GM21447 (cell line): ENCODE measurements around the gene RFPL4A.

Source experiments
- ATAC-seq: cut with Tn5 transposase; IDR thresholded peaks from one replicate; pipeline ENCODE4 v1.9.1; 2021; ENCODE audit not compliant: unreplicated experiment

Gene RFPL4A

DNA sequence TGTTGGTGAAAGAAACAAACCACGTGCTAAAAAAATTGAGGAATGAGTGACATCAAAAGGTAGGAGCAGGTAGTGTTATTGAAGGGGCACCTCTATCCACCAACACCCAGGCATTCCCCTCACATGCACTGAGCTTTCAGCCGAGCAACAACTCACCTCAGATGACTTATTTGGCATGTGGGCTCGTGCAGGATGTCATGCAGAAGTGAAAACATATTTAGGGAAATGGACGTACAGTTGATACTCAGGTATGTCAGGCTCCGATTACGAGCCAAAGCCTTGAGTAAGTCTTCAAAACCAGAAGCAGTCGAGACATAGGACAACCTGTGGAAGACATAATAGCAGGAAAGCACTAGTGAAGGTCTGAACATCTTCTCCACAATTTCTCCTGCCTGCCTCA, 42.5 kb downstream of the RFPL4A start:
- ATAC-seq: no peak

DNA sequence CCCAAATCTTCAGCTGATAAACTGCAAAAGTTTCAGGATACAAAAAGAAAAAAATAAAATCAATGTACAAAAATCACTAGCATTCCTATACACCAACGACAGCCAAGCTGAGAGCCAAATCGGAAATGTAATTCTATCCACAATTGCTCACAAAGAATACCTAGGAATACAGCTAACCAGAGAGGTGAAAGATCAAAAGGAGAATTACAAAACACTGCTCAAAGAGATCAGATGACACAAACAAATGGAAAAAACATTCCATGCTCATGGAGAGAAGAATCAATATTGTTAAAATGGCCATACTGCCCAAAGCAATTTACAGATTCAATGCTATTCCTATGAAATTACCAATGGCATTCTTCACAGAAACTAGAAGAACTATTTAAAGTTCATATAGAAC, 43.4 kb downstream of the RFPL4A start:
- ATAC-seq: no peak

DNA sequence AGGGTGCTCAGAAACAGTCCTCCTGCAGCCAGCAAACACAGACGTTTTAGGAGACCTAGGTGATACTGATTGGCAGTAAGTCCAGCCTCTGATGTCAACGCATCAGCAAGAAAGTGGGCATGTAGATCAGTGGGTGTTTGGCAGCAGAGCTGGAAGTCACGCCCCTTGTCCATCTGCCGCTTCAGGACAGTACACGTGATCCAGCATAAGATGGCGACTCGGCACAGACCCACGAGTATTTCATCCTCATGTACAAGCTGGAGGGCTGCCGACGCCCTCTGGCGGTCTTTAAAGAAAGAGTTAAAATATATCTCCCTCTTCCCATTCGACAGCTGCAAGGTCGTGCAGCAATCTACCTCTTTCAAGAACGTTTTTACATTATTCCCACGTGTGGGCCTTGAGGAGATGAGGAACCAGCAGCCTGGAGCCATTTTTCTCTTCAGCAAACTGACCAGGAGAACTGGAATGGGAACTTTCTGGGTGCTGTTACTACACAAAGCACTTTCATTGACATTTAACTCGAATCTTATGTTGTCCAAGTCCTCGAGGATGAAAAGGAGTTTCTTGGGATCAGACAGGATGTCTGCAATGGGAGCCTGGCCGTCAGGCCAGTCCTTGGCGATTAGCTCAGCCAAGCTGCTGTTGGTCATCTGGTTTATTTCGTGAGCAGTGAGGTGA, 50.6 kb downstream of the RFPL4A start:
- no peak for ATAC-seq

DNA sequence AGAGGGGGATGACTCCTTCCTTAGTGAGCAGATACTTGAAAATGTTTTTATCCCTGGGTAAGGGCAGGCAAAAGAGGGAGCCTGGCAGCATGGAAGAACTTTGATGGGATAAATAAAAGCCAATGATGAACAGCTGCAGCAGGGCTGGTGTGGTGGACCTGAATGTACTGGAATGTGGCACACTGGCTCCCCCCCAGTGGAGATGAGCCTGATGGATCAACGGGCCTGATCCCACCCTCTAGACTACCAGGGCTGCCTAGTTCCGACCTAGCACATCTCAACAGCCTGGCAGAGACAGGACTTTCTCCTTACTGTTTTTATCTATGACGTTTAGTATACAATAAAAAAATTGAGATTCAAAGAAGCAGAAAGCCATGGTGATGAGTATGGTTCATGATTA, 52.4 kb downstream of the RFPL4A start:
- no peak for ATAC-seq

DNA sequence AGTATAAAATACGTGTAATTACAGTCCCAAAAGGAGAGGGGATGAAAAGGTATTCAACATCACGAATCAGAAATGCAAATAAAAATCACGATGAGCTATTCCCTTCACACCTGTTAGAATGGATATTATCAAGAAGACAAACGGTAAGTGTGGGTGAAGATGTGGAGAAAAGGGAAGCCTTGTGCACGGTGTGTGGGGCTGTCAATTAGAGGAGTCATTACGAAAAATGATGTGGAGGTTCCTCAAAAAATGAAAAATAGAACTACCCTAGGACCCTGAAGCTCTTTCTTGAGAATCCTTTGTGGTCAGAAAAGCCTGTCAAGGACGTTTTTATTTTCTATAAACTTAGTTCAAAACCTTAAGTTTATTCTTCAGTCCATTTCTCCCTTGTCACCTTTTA, 53.6 kb downstream of the RFPL4A start:
- ATAC-seq: no peak
